Esophagus muscularis mucosa (tissue), 4 donors: ENCODE results near the gene RBM12. TPM values are rescaled to one million over a fixed set of nuclear protein-coding genes. Genes with fewer than 3 reads are reported as not detected.

Experiments used
- DNase-seq: peaks from one replicate; pipeline ENCODE4 v3.0.0-alpha.2; 2017; ENCODE audit errors: extremely low spot score
- H3K27ac ChIP-seq, 4 donors: fragments of 200-600 bp; sonication (generic); replicated peaks in 1 of 4; 1 replicate in 3 of 4; 2 replicates in 1 of 4; pipeline ENCODE4 v1.5.1; 2016 to 2019; ENCODE audit warnings: mild to moderate bottlenecking in 1 of 4
- H3K27me3 ChIP-seq, 4 donors: fragments of 200-600 bp; sonication (generic); one replicate each; pipeline versions ENCODE4 v1.5.1 to v1.6.0; 2016 to 2019
- H3K36me3 ChIP-seq, 4 donors: fragments of 200-600 bp; sonication (generic); one replicate each; pipeline ENCODE4 v1.5.1; 2016 to 2019
- H3K4me1 ChIP-seq, 4 donors: fragments of 200-600 bp; sonication (generic); one replicate each; pipeline ENCODE4 v1.5.1; 2016 to 2019
- H3K4me3 ChIP-seq, 4 donors: fragments of 200-600 bp; sonication (generic); 1 replicate in 2 of 4; 2 replicates in 2 of 4; pipeline ENCODE4 v1.5.1; 2016 to 2019; ENCODE audit warnings: mild to moderate bottlenecking in 4 of 4, moderate library complexity in 1 of 4
- H3K9me3 ChIP-seq, 4 donors: fragments of 200-600 bp; sonication (generic); 1 replicate in 3 of 4; 2 replicates in 1 of 4; pipeline ENCODE4 v1.5.1; 2016 to 2019
- EP300 ChIP-seq: sonication (generic); formaldehyde crosslinking; IDR thresholded peaks from one replicate; pipeline ENCODE4 v1.6.1; 2017; ENCODE audit warnings: antibody characterized with exemption
- POLR2A ChIP-seq: fragments of 450-650 bp; IDR thresholded peaks from one replicate; pipeline ENCODE4 v1.6.1; 2017; ENCODE audit warnings: antibody characterized with exemption, moderate library complexity, mild to moderate bottlenecking, low read depth
- POLR2AphosphoS5 ChIP-seq, 2 donors: sonication (generic); formaldehyde crosslinking; IDR thresholded peaks; one replicate each; pipeline ENCODE4 v1.6.1; 2017; ENCODE audit warnings: antibody characterized with exemption in 2 of 2
- WGBS: methylation state at CpG from one replicate; pipeline ENCODE4 v1.1.5; 2018; 5-methylcytosine and 5-hydroxymethylcytosine counted together
- intact Hi-C: fragments of 100-400 bp; cut with DNase I; formaldehyde crosslinking; loops from one replicate; pipeline ENCODE4 v1.15.1; 2023
- total RNA-seq, 4 donors: library from RNA; depleted of rRNA; stranded (reverse); fragments of >200 nt; gene quantifications; one replicate each; pipeline versions ENCODE4 v1.1.0 to v1.2.1, GENCODE V29; 2016
- TF ChIP-seq, protein P1 (sequence below), 3 experiments: fragments of 200-600 bp in 2 of 3; fragments of 450-650 bp in 1 of 3; sonication (generic) in 2 of 3; IDR thresholded peaks; one replicate each; pipeline ENCODE4 v1.5.1; 2017 to 2019; ENCODE audit warnings: antibody characterized with exemption in 3 of 3, mild to moderate bottlenecking in 2 of 3, moderate library complexity in 1 of 3

The RBM12 gene
- total RNA-seq, 4 donors from 2014 or later, result 21.0 to 30.6 (median 24.0) TPM

DNA sequence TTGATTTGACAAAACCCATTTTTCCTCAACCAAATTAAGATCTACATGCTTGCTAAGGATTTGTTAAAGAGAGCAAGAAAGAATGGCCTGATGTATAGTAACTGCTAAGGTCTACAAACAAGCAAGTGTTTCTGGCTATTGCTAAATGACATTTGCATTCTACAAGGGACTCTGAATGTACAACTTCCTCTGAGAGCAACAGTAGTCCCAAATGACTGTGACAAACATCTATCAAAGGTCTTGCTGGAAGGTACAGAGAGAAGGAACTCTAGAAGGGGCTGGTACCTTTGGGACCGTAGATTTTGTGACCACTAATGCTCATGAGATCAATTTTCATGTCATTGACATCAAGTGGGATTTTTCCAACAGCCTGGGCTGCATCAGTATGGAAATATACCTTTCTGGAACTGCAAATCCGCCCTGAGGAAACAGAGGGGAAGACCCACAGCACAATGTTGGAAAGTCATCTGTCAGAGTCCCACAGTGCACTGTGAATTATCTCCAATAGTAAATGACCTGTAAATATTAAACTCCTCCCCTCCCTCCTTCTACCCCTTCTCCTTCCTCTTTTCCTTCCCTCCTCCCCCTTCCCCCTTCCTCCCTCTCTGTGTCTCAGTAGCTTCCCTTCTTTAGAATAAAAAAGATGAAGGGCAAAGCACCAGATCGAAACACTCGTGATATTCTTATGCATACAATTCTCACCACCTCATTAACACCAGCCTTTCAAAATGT, 15.9 kb upstream of the RBM12 start:
- Histone ChIP-seq H3K27me3 (no peaks in the 10 kb centered on the region), H3K36me3 (peaks cover 20 to 83% (median 40%) of the 10 kb centered on the region in 4 donors), H3K4me1 (no peaks in the 10 kb centered on the region), H3K27ac (no peak overlapping the region), H3K4me3 (no peak overlapping the region), H3K9me3 (no peaks in the 10 kb centered on the region)
- intact Hi-C loops, result no loop called here
- no peak for DNase-seq
- 78% methylated on average over 4 of the region's 4 CpGs for WGBS
- TF ChIP-seq EP300, result no peak
- TF ChIP-seq, protein P1, sequence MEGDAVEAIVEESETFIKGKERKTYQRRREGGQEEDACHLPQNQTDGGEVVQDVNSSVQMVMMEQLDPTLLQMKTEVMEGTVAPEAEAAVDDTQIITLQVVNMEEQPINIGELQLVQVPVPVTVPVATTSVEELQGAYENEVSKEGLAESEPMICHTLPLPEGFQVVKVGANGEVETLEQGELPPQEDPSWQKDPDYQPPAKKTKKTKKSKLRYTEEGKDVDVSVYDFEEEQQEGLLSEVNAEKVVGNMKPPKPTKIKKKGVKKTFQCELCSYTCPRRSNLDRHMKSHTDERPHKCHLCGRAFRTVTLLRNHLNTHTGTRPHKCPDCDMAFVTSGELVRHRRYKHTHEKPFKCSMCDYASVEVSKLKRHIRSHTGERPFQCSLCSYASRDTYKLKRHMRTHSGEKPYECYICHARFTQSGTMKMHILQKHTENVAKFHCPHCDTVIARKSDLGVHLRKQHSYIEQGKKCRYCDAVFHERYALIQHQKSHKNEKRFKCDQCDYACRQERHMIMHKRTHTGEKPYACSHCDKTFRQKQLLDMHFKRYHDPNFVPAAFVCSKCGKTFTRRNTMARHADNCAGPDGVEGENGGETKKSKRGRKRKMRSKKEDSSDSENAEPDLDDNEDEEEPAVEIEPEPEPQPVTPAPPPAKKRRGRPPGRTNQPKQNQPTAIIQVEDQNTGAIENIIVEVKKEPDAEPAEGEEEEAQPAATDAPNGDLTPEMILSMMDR (IDR thresholded peaks at IDR 0.05), result no peak
- TF ChIP-seq POLR2AphosphoS5 (IDR thresholded peaks at IDR 0.05), result no peak
- TF ChIP-seq POLR2A, result no peak

- peaks cover 43 to 86% (median 69%) of the 10 kb centered on the region in 4 donors for H3K36me3 ChIP-seq
- intact Hi-C loops, result no loop called here
Observed at GRCh38 chr20:35674921-35675320, 10.2 kb upstream of the RBM12 start.

DNA sequence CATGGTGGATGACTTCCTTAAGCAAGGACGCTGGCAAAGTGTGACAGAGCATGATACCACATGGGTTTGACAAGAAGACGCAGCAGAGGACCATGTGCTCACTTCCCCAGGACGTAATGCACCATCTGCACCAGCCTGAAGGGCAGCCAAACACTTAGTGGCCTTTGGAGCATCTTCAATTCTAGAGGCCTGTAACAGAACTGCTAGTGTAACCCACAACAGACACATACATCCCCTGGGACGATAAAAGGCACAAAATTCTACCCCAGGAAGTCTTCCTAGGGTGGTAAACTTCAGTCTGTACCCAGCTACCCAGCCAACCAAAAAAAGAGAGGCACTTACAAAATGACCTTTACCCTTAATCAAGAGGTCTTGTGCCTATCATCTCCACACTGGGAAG, 9.2 kb upstream of the RBM12 start:
- H3K27me3 ChIP-seq, result no peaks in the 10 kb centered on the region
- DNase-seq, result peak; percentile 57
- no peak overlapping the region for H3K4me3 ChIP-seq
- peaks cover 51 to 86% (median 75%) of the 10 kb centered on the region in 4 donors for H3K36me3 ChIP-seq
- no peak overlapping the region for H3K27ac ChIP-seq
- H3K9me3 ChIP-seq, result no peaks in the 10 kb centered on the region
- WGBS, result 78% methylated on average over 4 of the region's 4 CpGs
- intact Hi-C loops, result no loop called here
- TF ChIP-seq, protein P1 (IDR thresholded peaks at IDR 0.05), result no peak
- TF ChIP-seq EP300 (no peak), POLR2AphosphoS5 (IDR thresholded peaks at IDR 0.05) (no peak), POLR2A (no peak)
- no peaks in the 10 kb centered on the region for H3K4me1 ChIP-seq

More at GRCh38 chr20:35674921-35675320, 10.2 kb upstream of the RBM12 start:
- Histone ChIP-seq H3K9me3 (no peaks in the 10 kb centered on the region), H3K27ac (no peak overlapping the region), H3K27me3 (no peaks in the 10 kb centered on the region), H3K4me1 (no peaks in the 10 kb centered on the region), H3K4me3 (no peak overlapping the region)
- peak; percentile 37 for DNase-seq
- WGBS, result 96% methylated on average over 8 of the region's 8 CpGs
- TF ChIP-seq, protein P1 (IDR thresholded peaks at IDR 0.05), result no peak
- no peak for TF ChIP-seq EP300
- no peak for TF ChIP-seq POLR2A
- no peak for TF ChIP-seq POLR2AphosphoS5 (IDR thresholded peaks at IDR 0.05)

DNA sequence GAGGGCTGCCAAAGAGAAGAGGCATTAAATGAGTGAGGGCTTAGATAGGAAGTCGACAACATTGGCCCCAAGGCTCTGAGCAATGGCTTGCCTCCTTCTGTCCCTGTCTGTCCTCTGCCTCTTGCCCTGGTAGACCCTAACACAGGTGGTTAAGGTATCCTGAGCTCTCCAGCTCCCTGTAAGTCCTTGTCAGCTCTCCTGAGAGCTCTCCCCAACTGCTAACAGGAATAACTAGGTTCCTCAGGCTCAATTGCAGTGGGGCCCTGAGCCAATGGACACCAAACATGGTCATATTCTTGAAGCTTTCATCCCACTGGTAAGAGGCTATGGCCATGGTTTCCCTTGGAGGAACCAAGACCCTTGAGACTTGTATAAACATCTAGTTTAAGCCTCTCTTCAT, 5.0 kb upstream of the RBM12 start:
- Histone ChIP-seq H3K4me1 (peaks cover 0 to 7% (median 0%) of the 10 kb centered on the region in 4 donors), H3K9me3 (no peaks in the 10 kb centered on the region), H3K27me3 (no peaks in the 10 kb centered on the region), H3K4me3 (no peak overlapping the region), H3K36me3 (peaks cover 46 to 73% (median 62%) of the 10 kb centered on the region in 4 donors), H3K27ac (no peak overlapping the region)
- intact Hi-C loops, result no loop called here
- no peak for TF ChIP-seq EP300
- no peak for TF ChIP-seq POLR2A
- TF ChIP-seq, protein P1 (IDR thresholded peaks at IDR 0.05), result no peak
- TF ChIP-seq POLR2AphosphoS5 (IDR thresholded peaks at IDR 0.05), result no peak
- DNase-seq, result peak; percentile 55
- WGBS, result no CpG with 5 or more reads among the region's 1 CpG
